HG03039 (cell line): ENCODE measurements around the gene AP5S1.
A peak's percentile ranks its signal among the peaks of the same experiment; 100 is the strongest.
"Not testable (repeated sequence)": the region's sequence is repeated elsewhere in the genome, so short reads cannot be mapped to it uniquely, and the experiment has no call there.

Experiments
- ATAC-seq: cut with Tn5 transposase; IDR thresholded peaks from one replicate; pipeline ENCODE4 v1.9.1; 2021; ENCODE audit warnings: mild to moderate bottlenecking, moderate library complexity; ENCODE audit not compliant: unreplicated experiment

AP5S1 gene

GRCh38 chr20:3789201-3789600 lies 31.1 kb upstream of the AP5S1 start:
- ATAC-seq = not testable (repeated sequence)

DNA sequence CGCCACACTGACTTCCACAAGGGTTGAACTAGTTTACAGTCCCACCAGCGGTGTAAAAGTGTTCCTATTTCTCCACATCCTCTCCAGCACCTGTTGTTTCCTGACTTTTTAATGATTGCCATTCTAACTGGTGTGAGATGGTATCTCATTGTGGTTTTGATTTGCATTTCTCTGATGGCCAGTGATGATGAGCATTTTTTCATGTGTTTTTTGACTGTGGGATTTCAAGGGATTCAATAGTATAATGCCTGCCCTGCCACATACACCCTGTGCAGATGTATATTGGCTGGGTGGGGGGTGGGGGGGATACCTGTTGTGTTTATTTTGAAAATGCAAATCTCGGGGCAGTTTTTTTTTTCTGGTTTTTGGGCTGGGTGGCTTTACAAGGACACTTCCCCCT lies 26.2 kb upstream of the AP5S1 start:
- ATAC-seq = not testable (repeated sequence)

DNA sequence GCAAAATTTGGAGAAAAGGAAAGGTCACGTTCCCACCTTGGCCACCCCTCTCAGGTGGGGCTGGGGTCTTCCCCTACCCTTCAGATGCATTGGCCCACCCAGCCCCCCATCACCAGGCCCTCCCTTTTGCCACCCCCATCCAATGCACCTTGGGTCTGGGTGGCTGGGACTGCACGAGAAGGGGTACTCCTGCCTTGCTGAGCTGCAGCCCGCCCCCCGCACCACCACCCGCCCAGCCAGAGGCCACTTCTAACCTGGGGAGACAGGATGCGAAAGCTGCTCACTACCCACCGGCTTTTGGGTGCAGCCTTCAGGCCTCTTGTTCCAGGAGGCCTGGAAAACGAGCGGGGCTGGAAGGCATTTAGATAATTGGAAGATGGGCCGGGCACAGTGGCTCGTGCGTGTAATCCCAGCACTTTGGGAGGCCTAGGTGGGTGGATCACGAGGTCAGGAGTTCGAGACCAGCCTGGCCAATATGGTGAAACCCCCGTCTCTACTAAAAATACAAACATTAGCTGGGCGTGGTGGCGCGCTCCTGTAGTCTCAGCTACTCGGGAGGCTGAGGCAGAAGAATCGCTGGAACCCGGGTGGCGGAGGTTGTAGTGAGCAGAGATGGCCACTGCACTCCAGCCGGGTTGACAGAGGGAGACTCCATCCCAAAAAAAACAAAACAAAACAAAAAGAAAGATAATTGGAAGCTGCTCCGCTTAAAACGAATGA lies 25.5 kb upstream of the AP5S1 start:
- ATAC-seq = no peak

GRCh38 chr20:3795511-3796468 lies 24.6 kb upstream of the AP5S1 start, which contains the start of gene CDC25B:
TSS of gene CDC25B (plus strand) at chr20:3796310. CDS start at chr20:3796532, 222 bp downstream.
- peak; percentile 52 for ATAC-seq

- no peak for ATAC-seq
Measured at GRCh38 chr20:3796477-3797225, 23.7 kb upstream of the AP5S1 start.

DNA sequence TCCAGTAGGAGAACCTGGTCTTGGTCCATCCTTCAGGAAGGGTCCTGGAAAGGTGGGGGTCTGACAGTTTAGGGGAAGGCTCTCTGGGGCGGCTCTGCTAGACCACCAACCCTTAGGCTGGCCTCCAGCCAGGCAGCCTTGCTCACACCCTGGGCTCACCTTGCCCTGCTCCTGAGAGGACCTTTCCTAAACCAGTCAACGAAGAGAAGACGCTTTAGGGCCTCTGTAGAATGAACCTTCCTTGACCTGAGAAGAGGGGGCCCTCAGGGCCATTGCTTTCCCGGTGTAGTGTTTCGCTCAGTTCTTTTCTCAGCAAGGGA lies 23.2 kb upstream of the AP5S1 start:
- ATAC-seq = no peak

- ATAC-seq = no peak
Measured at GRCh38 chr20:3797592-3798372, 22.6 kb upstream of the AP5S1 start.

DNA sequence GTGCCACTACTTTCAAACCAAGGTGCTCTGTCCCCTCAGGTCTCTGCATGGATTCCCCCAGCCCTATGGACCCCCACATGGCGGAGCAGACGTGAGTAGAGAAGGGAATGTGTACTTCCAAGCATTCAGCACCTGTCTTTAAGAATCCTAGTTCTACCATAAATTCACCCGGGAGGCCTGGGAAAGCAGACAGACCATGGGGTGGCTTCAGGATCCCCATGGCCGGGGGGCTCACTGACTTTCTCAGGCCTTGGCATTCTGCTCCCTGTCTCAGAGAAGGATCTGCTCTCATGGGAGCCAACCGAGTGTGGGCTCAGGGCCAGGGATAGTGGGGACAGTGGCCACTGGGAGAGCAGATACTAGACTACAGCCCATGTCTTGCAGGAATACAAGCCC lies 22.0 kb upstream of the AP5S1 start:
- ATAC-seq = no peak

DNA sequence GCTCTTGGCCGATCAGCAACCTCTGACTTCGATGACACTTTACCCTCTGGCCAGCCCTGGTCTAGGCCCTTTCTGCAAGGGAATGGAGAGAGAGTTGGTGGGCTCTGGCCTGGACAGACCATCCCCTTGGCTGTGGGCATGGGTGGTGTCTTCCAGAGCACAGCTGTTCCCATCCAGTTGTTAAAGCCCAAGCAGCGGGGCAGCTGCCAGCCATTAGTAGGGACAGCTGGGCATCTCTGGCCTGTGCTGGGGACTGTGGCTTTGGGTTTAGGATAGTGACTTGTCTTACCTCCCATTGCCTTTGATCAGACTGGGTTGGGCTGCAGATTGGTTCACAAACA lies 21.5 kb upstream of the AP5S1 start:
- no peak for ATAC-seq

DNA sequence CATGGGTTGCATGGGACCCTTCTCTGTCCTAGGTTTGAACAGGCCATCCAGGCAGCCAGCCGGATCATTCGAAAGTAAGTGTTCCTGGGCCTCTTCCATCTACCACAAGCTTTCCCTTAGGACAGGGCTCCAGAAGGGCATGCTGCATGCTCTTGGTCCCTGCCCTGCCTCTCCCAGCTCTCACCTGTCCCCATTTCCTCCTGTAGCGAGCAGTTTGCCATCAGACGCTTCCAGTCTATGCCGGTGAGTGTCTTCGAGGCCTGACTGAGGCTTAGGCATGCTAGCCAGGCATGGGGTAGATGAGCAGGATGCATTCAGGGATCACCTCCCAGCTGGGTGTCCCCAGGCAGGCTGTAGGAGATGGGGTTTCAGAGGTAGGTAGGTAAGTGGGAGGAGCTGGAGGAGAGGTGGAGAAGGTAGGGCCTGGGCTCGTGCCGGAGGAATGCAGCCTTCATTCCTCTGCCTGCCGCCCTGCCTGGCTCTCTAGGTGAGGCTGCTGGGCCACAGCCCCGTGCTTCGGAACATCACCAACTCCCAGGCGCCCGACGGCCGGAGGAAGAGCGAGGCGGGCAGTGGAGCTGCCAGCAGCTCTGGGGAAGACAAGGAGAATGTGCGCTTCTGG lies 20.0 kb upstream of the AP5S1 start:
- ATAC-seq = no peak

DNA sequence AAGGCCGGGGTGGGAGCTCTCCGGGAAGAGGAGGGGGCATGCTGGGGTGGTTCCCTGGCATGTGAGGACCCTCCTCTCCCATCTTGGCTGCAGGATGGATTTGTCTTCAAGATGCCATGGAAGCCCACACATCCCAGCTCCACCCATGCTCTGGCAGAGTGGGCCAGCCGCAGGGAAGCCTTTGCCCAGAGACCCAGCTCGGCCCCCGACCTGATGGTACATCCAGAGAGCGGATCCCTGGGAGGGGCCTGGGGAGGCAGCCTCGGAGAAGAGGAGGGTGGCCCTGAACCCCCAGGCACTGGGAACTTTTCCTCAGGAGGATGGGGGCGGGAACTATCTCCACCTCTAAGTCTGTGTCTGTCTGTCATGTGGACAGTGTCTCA lies 19.5 kb upstream of the AP5S1 start:
- no peak for ATAC-seq

GRCh38 chr20:3801299-3801698 lies 19.0 kb upstream of the AP5S1 start:
- ATAC-seq = no peak

GRCh38 chr20:3801846-3802245 lies 18.5 kb upstream of the AP5S1 start:
- ATAC-seq = no peak

DNA sequence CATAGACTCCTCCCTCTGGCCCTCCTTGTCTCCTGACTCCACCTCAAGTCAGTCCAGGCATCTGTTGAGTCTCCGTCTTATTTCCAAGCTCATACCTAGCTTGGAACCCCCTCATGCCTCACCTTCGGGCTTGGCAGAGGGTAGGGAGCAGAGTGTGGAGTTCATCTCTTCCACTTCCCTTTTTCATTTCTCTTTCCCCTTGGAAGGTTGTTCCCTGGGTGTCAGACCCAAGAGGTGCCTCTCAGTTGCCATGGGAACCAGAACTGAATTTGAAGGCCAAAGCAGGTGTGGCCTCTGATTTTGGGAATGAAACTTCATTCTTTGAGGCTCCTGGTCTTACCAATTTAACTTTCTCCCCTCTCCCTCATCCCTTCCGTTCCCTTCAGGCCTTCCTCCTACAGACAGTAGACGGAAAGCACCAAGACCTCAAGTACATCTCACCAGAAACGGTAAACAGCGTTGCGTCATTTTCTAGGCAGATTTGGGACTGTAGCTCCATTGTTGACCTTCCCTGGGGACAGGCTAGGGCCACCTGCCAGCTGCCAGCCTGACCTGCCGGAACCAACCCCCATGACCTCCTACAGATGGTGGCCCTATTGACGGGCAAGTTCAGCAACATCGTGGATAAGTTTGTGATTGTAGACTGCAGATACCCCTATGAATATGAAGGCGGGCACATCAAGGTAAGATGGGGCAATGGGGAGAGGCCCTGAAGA lies 17.7 kb upstream of the AP5S1 start:
- no peak for ATAC-seq

- no peak for ATAC-seq
Measured at GRCh38 chr20:3803289-3803688, 17.1 kb upstream of the AP5S1 start.

DNA sequence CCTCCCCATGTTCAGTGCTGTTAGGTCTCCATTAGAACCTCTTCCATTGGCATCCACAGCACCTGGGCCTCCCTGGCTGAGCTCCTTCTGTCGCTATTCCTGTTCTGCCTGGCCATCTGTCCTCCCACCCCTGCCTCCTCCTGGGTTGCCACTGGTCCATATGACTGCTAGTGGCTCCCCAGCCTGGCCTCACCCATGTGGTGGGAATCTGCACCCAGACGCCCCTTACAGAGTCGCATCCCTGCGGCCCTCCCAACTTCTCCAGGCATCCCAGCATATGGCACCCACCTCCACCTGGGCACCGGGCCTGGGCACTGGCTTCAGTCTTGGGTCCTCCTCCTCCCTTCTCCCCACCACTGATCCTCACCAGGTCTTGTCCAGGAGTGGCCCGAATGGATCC lies 16.5 kb upstream of the AP5S1 start:
- ATAC-seq = no peak

- no peak for ATAC-seq
Measured at GRCh38 chr20:3804254-3804751, 16.0 kb upstream of the AP5S1 start.

- no peak for ATAC-seq
Measured at GRCh38 chr20:3804781-3805180, 15.6 kb upstream of the AP5S1 start.

DNA sequence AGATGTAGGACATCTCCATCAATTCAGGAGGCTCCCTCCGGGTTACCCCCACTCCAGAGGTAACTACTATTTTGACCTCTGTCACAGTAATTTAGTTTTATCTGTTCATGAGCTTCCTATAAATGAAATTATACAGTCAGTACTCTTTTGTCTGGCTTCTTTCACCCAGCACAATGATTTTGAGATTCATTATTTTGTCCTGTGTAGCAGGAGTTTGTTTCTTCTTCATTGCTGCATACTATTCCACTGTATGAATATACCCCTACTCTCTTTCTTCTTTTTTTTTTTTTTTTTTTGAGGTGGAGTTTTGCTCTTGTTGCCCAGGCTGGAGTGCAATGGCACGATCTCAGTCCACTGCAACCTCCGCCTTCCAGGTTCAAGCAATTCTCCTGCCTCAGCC lies 11.8 kb upstream of the AP5S1 start:
- ATAC-seq = no peak
